ENCODE measurements around the gene COL6A2. TPM values are rescaled to one million over a fixed set of nuclear protein-coding genes. Genes with fewer than 3 reads are reported as not detected.

COL6A2 gene
- polyA plus RNA-seq, 1 of the 3 experiments (the other 2 are of a cell fraction): 108 TPM

- no peak overlapping the region; a peak in 1 of 4 replicates for H3K27ac ChIP-seq (ENCODE audit: low read depth in 2 of 2, low read length in 1 of 2)
- no peaks in the 10 kb centered on the region for H4K20me1 ChIP-seq (ENCODE audit: insufficient read depth)
- 46% methylated on average over 4 of the region's 4 CpGs for WGBS (ENCODE audit: low lambda C conversion rate)
- peaks cover 0 to 10% of the 10 kb centered on the region in 2 experiments; a peak in 1 of 4 replicates for H3K4me1 ChIP-seq (ENCODE audit: control insufficient read depth in 1 of 2, insufficient read depth in 2 of 2, low read depth in 1 of 2, low read length in 1 of 2)
- H3F3A ChIP-seq (replicated peaks; ENCODE audit: insufficient read depth): no peaks in the 10 kb centered on the region
- CTCF ChIA-PET: interaction anchor here (0.9 to 2.7 kb wide), 16 partner anchors 9 to 276 kb away, joined by 3 to 28 read pairs (median 6); partner anchors contain the start of gene COL6A1
- no peaks in the 10 kb centered on the region for H3K9me3 ChIP-seq
- H3K9ac ChIP-seq: no peak overlapping the region
- H3K4me3 ChIP-seq (ENCODE audit: low read depth in 2 of 2, low read length in 1 of 2): no peak overlapping the region
- H3K79me2 ChIP-seq (ENCODE audit: insufficient read depth): no peaks in the 10 kb centered on the region
- H2AFZ ChIP-seq (ENCODE audit: low read depth): no peak overlapping the region
- H3K36me3 ChIP-seq (replicated peaks in 1 of 2; ENCODE audit: control insufficient read depth in 1 of 2, insufficient read depth in 2 of 2, low read length in 1 of 2): no peaks in the 10 kb centered on the region
- no peak overlapping the region for H3K4me2 ChIP-seq
- no peaks in the 10 kb centered on the region for H3K27me3 ChIP-seq (ENCODE audit: insufficient read depth)
- no peaks in the 10 kb centered on the region for H3K9me2 ChIP-seq
- DNase-seq: no peak
- TF ChIP-seq MEF2A (IDR thresholded peaks at IDR 0.05; ENCODE audit: borderline replicate concordance, low read depth) (no peak), MXI1 (IDR thresholded peaks at IDR 0.05; ENCODE audit: low read depth, low read length) (no peak), RCOR1 (IDR thresholded peaks at IDR 0.05; ENCODE audit: low read length) (no peak)
- POLR2A ChIA-PET: interaction anchor here (1.4 kb wide), 1 partner anchor 16 kb away, joined by 7 read pairs; no protein-coding TSS in a partner anchor
Observed at GRCh38 chr21:46144464-46145070, 46.7 kb downstream of the COL6A2 start.

GRCh38 chr21:46145159-46145839, 47.4 kb downstream of the COL6A2 start:
- no peak overlapping the region for H3K9ac ChIP-seq
- H3K27ac ChIP-seq (ENCODE audit: low read depth in 2 of 2, low read length in 1 of 2): no peak overlapping the region; a peak in 1 of 4 replicates
- H3K4me2 ChIP-seq: no peak overlapping the region
- no peak for DNase-seq
- no peaks in the 10 kb centered on the region for H3K36me3 ChIP-seq (replicated peaks in 1 of 2; ENCODE audit: control insufficient read depth in 1 of 2, insufficient read depth in 2 of 2, low read length in 1 of 2)
- no peak overlapping the region for H2AFZ ChIP-seq (ENCODE audit: low read depth)
- WGBS (ENCODE audit: low lambda C conversion rate): 91% methylated on average over 20 of the region's 51 CpGs
- H4K20me1 ChIP-seq (ENCODE audit: insufficient read depth): no peaks in the 10 kb centered on the region
- H3K4me3 ChIP-seq (ENCODE audit: low read depth in 2 of 2, low read length in 1 of 2): no peak overlapping the region
- ChIA-PET CTCF (no interaction called here), POLR2A (no interaction called here)
- H3K4me1 ChIP-seq (ENCODE audit: control insufficient read depth in 1 of 2, insufficient read depth in 2 of 2, low read depth in 1 of 2, low read length in 1 of 2): peaks cover 0 to 10% of the 10 kb centered on the region in 2 experiments; a peak in 1 of 4 replicates
- TF ChIP-seq JUND (IDR thresholded peaks at IDR 0.05): no peak
- TF ChIP-seq NRF1 (IDR thresholded peaks at IDR 0.05; ENCODE audit: low read depth, low read length): no peak
- TF ChIP-seq RAD21 (IDR thresholded peaks at IDR 0.05; ENCODE audit: low read length): no peak
- TF ChIP-seq NFIC (IDR thresholded peaks at IDR 0.05; ENCODE audit: borderline replicate concordance): no peak
- no peak for TF ChIP-seq RFX5 (IDR thresholded peaks at IDR 0.05; ENCODE audit: low read length)
- no peak for TF ChIP-seq RXRA (IDR thresholded peaks at IDR 0.05; ENCODE audit: borderline replicate concordance, low read depth)
- TF ChIP-seq MEF2A (IDR thresholded peaks at IDR 0.05; ENCODE audit: borderline replicate concordance, low read depth): no peak
- TF ChIP-seq RCOR1 (IDR thresholded peaks at IDR 0.05; ENCODE audit: low read length): no peak
- no peak for TF ChIP-seq POLR2AphosphoS5 (IDR thresholded peaks at IDR 0.05; ENCODE audit: low read depth, low read length)
- TF ChIP-seq ELF1 (IDR thresholded peaks at IDR 0.05): no peak
- TF ChIP-seq TEAD4 (IDR thresholded peaks at IDR 0.05; ENCODE audit: borderline replicate concordance, insufficient read depth): no peak
- no peaks in the 10 kb centered on the region for H3K9me2 ChIP-seq
- H3F3A ChIP-seq (replicated peaks; ENCODE audit: insufficient read depth): no peaks in the 10 kb centered on the region
- H3K9me3 ChIP-seq: no peaks in the 10 kb centered on the region
- H3K79me2 ChIP-seq (ENCODE audit: insufficient read depth): no peaks in the 10 kb centered on the region
- no peaks in the 10 kb centered on the region for H3K27me3 ChIP-seq (ENCODE audit: insufficient read depth)

Data from SK-N-SH (cell line).